GM23338 (cell line): ENCODE results near the gene POR. TPM values are rescaled to one million over a fixed set of nuclear protein-coding genes. Genes with fewer than 3 reads are reported as not detected.
"Not testable (repeated sequence)": the region's sequence is repeated elsewhere in the genome, so short reads cannot be mapped to it uniquely, and the experiment has no call there.

Experiments used
- ATAC-seq: fragments of 200-7000 bp; cut with Tn5 transposase; 3 replicates; pipeline ENCODE4 v1.9.1; 2020
- DNase-seq: peaks from one replicate; pipeline ENCODE4 v3.0.0-alpha.2; 2015; ENCODE audit warnings: low spot score
- H2AFZ ChIP-seq: fragments of 200-600 bp; sonication (generic); 2 replicates; pipeline ENCODE4 v1.8.0; 2016; ENCODE audit warnings: antibody characterized with exemption, mild to moderate bottlenecking, moderate library complexity
- H3F3A ChIP-seq: fragments of 200-600 bp; sonication (generic); replicated peaks from 2 replicates; pipeline ENCODE4 v1.8.0; 2017; ENCODE audit warnings: antibody characterized with exemption, mixed run types, low read depth
- H3K27ac ChIP-seq: fragments of 200-600 bp; sonication (generic); 2 replicates; pipeline ENCODE4 v1.6.1; 2016; ENCODE audit warnings: low read depth
- H3K27me3 ChIP-seq: fragments of 200-600 bp; sonication (generic); 2 replicates; pipeline ENCODE4 v1.8.0; 2016; ENCODE audit warnings: mild to moderate bottlenecking, mixed run types, moderate library complexity; ENCODE audit not compliant: insufficient read depth
- H3K36me3 ChIP-seq: fragments of 200-600 bp; sonication (generic); 2 replicates; pipeline ENCODE4 v1.8.0; 2016; ENCODE audit warnings: mild to moderate bottlenecking; ENCODE audit not compliant: insufficient read depth
- H3K4me1 ChIP-seq: fragments of 200-600 bp; sonication (generic); 2 replicates; pipeline ENCODE4 v1.8.0; 2016; ENCODE audit warnings: mild to moderate bottlenecking, moderate library complexity; ENCODE audit not compliant: insufficient read depth
- H3K4me2 ChIP-seq: fragments of 200-600 bp; sonication (generic); 2 replicates; pipeline ENCODE4 v1.7.1; 2017; ENCODE audit warnings: mixed run types
- H3K4me3 ChIP-seq: fragments of 200-600 bp; sonication (generic); 2 replicates; pipeline ENCODE4 v1.6.1; 2016; ENCODE audit warnings: mixed run types
- H3K79me2 ChIP-seq: fragments of 200-600 bp; sonication (generic); replicated peaks from 2 replicates; pipeline ENCODE4 v1.8.0; 2017; ENCODE audit warnings: mild to moderate bottlenecking; ENCODE audit not compliant: insufficient read depth
- H3K9me2 ChIP-seq: fragments of 200-600 bp; sonication (generic); 2 replicates; pipeline ENCODE4 v1.8.0; 2017; ENCODE audit not compliant: insufficient read depth
- H4K20me1 ChIP-seq: fragments of 200-600 bp; sonication (generic); replicated peaks from 2 replicates; pipeline ENCODE4 v1.8.0; 2017; ENCODE audit warnings: mild to moderate bottlenecking; ENCODE audit not compliant: insufficient read depth
- H3K27ac Mint-ChIP-seq: 2 replicates; pipeline ENCODE4 v1.8.0; 2020; ENCODE audit warnings: inconsistent platforms, mild to moderate bottlenecking, moderate library complexity, mixed read lengths
- H3K27me3 Mint-ChIP-seq: 3 replicates; pipeline ENCODE4 v1.8.0; 2022; ENCODE audit warnings: low read depth, mild to moderate bottlenecking, moderate library complexity, mixed read lengths, inconsistent platforms; ENCODE audit not compliant: insufficient read depth, poor library complexity
- H3K36me3 Mint-ChIP-seq: 3 replicates; pipeline ENCODE4 v1.8.0; 2021; ENCODE audit warnings: low read depth, mild to moderate bottlenecking, inconsistent platforms, moderate library complexity, mixed read lengths
- H3K4me1 Mint-ChIP-seq: 3 replicates; pipeline ENCODE4 v1.8.0; 2020; ENCODE audit warnings: mild to moderate bottlenecking, inconsistent platforms, mixed read lengths
- H3K4me3 Mint-ChIP-seq: 3 replicates; pipeline ENCODE4 v1.8.0; 2021; ENCODE audit warnings: moderate library complexity, mild to moderate bottlenecking, inconsistent platforms, mixed read lengths
- H3K9me3 Mint-ChIP-seq: 3 replicates; pipeline ENCODE4 v1.8.0; 2020; ENCODE audit warnings: moderate library complexity, mild to moderate bottlenecking, inconsistent platforms, mixed read lengths
- CREB1 ChIP-seq: fragments of 250-450 bp; sonication (Bioruptor Pico); IDR thresholded peaks from 2 replicates; pipeline ENCODE4 v1.5.0; 2020; ENCODE audit warnings: low read depth, mild to moderate bottlenecking, moderate library complexity
- CTCF ChIP-seq, 2 experiments: fragments of 200-600 bp in 1 of 2; sonication (generic) in 1 of 2; conservative IDR thresholded peaks; 2 replicates each; pipeline versions ENCODE4 v1.5.1 to v1.6.1; 2016 to 2017; ENCODE audit warnings: antibody characterized with exemption in 2 of 2, low read depth in 2 of 2, mild to moderate bottlenecking in 2 of 2, moderate library complexity in 1 of 2
- EZH2 ChIP-seq: fragments of 200-600 bp; sonication (generic); IDR thresholded peaks from one replicate; pipeline ENCODE4 v1.8.0; 2017; ENCODE audit warnings: antibody characterized with exemption, mild to moderate bottlenecking, low read depth; ENCODE audit not compliant: unreplicated experiment
- EZH2phosphoT487 ChIP-seq: fragments of 200-600 bp; sonication (generic); IDR thresholded peaks from one replicate; pipeline ENCODE4 v1.8.1; 2018; ENCODE audit warnings: antibody characterized with exemption; ENCODE audit not compliant: unreplicated experiment
- JUNB ChIP-seq: IDR thresholded peaks from one replicate; pipeline ENCODE4 v1.6.1; 2016; ENCODE audit warnings: antibody characterized with exemption; ENCODE audit not compliant: unreplicated experiment
- NANOG ChIP-seq: IDR thresholded peaks from 2 replicates; pipeline ENCODE4 v1.6.1; 2016; ENCODE audit warnings: antibody characterized with exemption, borderline replicate concordance
- POLR2AphosphoS5 ChIP-seq: IDR thresholded peaks from 2 replicates; pipeline ENCODE4 v1.6.1; 2016; ENCODE audit warnings: antibody characterized with exemption, low read depth
- STAT1 ChIP-seq: IDR thresholded peaks from one replicate; pipeline ENCODE4 v1.6.1; 2016; ENCODE audit warnings: antibody characterized with exemption; ENCODE audit not compliant: unreplicated experiment
- ZNF114 ChIP-seq: fragments of 250-450 bp; sonication (Bioruptor Pico); IDR thresholded peaks from 2 replicates; pipeline ENCODE4 v1.5.0; 2020; ENCODE audit warnings: mild to moderate bottlenecking, moderate library complexity
- ZNF462 ChIP-seq: fragments of 250-450 bp; sonication (Bioruptor Pico); IDR thresholded peaks from 2 replicates; pipeline ENCODE4 v1.5.0; 2020; ENCODE audit warnings: mild to moderate bottlenecking, moderate library complexity
- polyA plus RNA-seq: library from polyadenylated mRNA; unstranded; fragments of >200 nt; fragmentation: Nextera tagmentation; extraction: Ambion mirVana; gene quantifications from 2 replicates; pipeline ENCODE4 v1.2.1, GENCODE V29; 2016
- total RNA-seq: library from RNA; depleted of rRNA; stranded (reverse); fragments of >200 nt; shearing (Covaris generic); gene quantifications from 2 replicates; pipeline ENCODE4 v1.2.3, GENCODE V29; 2014

The POR gene
- total and polyA plus RNA-seq, 2 experiments from 2014 or later = 126 to 164 TPM

GRCh38 chr7:76003351-76003750 lies 88.4 kb downstream of the POR start (continued):
- no peak for TF ChIP-seq CTCF (conservative IDR thresholded peaks at IDR 0.05; ENCODE audit: low read depth in 2 of 2)

GRCh38 chr7:76005004-76005403 lies 90.0 kb downstream of the POR start:
- not testable (repeated sequence) for DNase-seq, H3K27me3 ChIP-seq, H3K27ac Mint-ChIP-seq, H3K4me1 Mint-ChIP-seq, H3K27me3 Mint-ChIP-seq, H3F3A ChIP-seq, H3K9me3 Mint-ChIP-seq, H3K4me3 Mint-ChIP-seq, H3K4me1 ChIP-seq, H3K36me3 ChIP-seq, H3K27ac ChIP-seq, H3K4me3 ChIP-seq, H2AFZ ChIP-seq, H3K9me2 ChIP-seq, ATAC-seq, H3K4me2 ChIP-seq, H3K36me3 Mint-ChIP-seq, H4K20me1 ChIP-seq, H3K79me2 ChIP-seq

GRCh38 chr7:76008156-76008687 lies 93.3 kb downstream of the POR start:
- Mint-ChIP-seq H3K4me3 (no peak overlapping the region), H3K27ac (no peak overlapping the region; the same call in 1 of the 2 replicates)
- no peak for ATAC-seq
- TF ChIP-seq ZNF462 (CRISPR knock-in tag) = no peak
- no peak for TF ChIP-seq CTCF (conservative IDR thresholded peaks at IDR 0.05; ENCODE audit: low read depth in 2 of 2)
- no peak for TF ChIP-seq NANOG
- TF ChIP-seq POLR2AphosphoS5 = no peak
- no peak for TF ChIP-seq STAT1
- TF ChIP-seq CREB1 (CRISPR knock-in tag) = no peak
- no peak for TF ChIP-seq JUNB
- no peak for TF ChIP-seq EZH2
- no peak for TF ChIP-seq EZH2phosphoT487
- TF ChIP-seq ZNF114 = no peak

More at GRCh38 chr7:76008156-76008687, 93.3 kb downstream of the POR start:
- Histone ChIP-seq H3K9me2 (no peaks in the 10 kb centered on the region), H3K4me3 (no peak overlapping the region), H3K36me3 (no peaks in the 10 kb centered on the region; the same call in 1 of the 2 replicates), H4K20me1 (no peaks in the 10 kb centered on the region; the same call in 1 of the 2 replicates), H3K27me3 (no peaks in the 10 kb centered on the region), H3K27ac (no peak overlapping the region), H3K4me2 (no peak overlapping the region), H3K79me2 (no peaks in the 10 kb centered on the region), H3F3A (no peaks in the 10 kb centered on the region), H2AFZ (no peak overlapping the region), H3K4me1 (no peaks in the 10 kb centered on the region)
- H3K9me3 Mint-ChIP-seq = no peaks in the 10 kb centered on the region
- DNase-seq = no peak
- H3K4me1 Mint-ChIP-seq = no peaks in the 10 kb centered on the region
- H3K36me3 Mint-ChIP-seq = peaks cover 6% of the 10 kb centered on the region
- H3K27me3 Mint-ChIP-seq = no peaks in the 10 kb centered on the region
